ENCODE results near the gene LOC101059915.
"Not testable (repeated sequence)": the region's sequence is repeated elsewhere in the genome, so short reads cannot be mapped to it uniquely, and the experiment has no call there.

Gene LOC101059915

GRCh38 chrX:71640002-71640401, 27.3 kb upstream of the LOC101059915 start:
- intact Hi-C loops (cut with DNase I), result no loop called here
- Histone ChIP-seq H3K36me3 (no peaks in the 10 kb centered on the region), H3K9me3 (no peaks in the 10 kb centered on the region), H3K4me3 (no peak overlapping the region), H3K27ac (no peak overlapping the region), H3K27me3 (no peaks in the 10 kb centered on the region), H3K4me1 (peaks cover 0 to 12% (median 0%) of the 10 kb centered on the region in 9 donors)
- WGBS, 2 donors, result 92 to 97% methylated on average over 4 of the region's 4 CpGs
- DNase-seq (no peak), ATAC-seq (no peak)
- no peak for TF ChIP-seq CTCF (IDR thresholded peaks at IDR 0.05)

GRCh38 chrX:71644406-71644805, 22.9 kb upstream of the LOC101059915 start:
- ATAC-seq; intact Hi-C loops (cut with DNase I); H3K36me3 ChIP-seq; H3K27ac ChIP-seq; H3K4me1 ChIP-seq; DNase-seq; H3K9me3 ChIP-seq; H3K27me3 ChIP-seq; H3K4me3 ChIP-seq: not testable (repeated sequence)
- WGBS, 2 donors, result 39 to 41% methylated on average over 5 of the region's 6 CpGs

DNA sequence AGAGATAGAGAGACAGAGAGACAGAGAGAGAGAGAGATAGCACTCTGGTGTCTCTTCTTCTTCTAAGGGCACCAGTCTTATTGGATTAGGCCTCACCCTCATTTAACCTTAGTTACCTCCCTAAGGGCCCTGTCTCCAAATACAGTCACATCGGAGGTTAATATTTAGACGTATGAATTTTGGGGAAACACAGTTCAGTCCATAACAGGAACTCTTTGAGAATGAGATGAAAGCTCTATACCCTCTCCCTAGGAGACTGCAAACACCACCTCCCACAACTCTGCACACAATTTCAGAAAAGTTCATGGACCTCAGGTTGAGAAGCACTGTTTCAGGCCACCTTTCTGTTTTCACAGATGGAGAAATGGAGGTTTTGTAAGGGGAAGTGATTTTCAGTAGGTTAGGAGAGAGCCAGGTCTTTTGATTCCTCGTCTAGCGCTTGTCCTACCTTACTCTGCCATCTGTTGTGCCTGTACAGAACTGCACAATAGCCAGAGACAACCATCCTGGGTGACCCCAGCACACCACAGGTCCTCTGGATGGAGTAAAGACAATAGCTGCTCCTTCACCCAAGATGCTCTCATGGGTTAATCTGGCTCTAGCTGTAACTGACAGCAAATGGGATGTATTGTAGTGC, 16.9 kb upstream of the LOC101059915 start:
- no peak overlapping the region for H3K27ac ChIP-seq
- peak in 6 of 9 donors; percentile 12 to 46 (median 36) for TF ChIP-seq CTCF (IDR thresholded peaks at IDR 0.05)
- no peaks in the 10 kb centered on the region for H3K36me3 ChIP-seq
- H3K4me3 ChIP-seq, result no peak overlapping the region
- no peaks in the 10 kb centered on the region for H3K4me1 ChIP-seq
- intact Hi-C loops (cut with DNase I), result no loop called here
- 50 to 67% methylated on average over 4 of the region's 4 CpGs for WGBS, 2 donors
- DNase-seq (no peak), ATAC-seq (peak in 7 of 8 donors; percentile 53 to 89 (median 75))
- H3K9me3 ChIP-seq, result no peaks in the 10 kb centered on the region
- peaks cover 0 to 7% (median 0%) of the 10 kb centered on the region in 7 donors for H3K27me3 ChIP-seq

- H3K4me1 ChIP-seq, result no peaks in the 10 kb centered on the region
- H3K9me3 ChIP-seq, result no peaks in the 10 kb centered on the region
- WGBS, 2 donors, result 41 to 43% methylated on average over 2 of the region's 2 CpGs
- no peak overlapping the region for H3K27ac ChIP-seq
- ATAC-seq (peak in 3 of 8 donors; percentile 34 to 65 (median 53)), DNase-seq (peak in 1 of 2 donors; percentile 27)
- peak; percentile 32 to 65 (median 58) for TF ChIP-seq CTCF (IDR thresholded peaks at IDR 0.05)
- intact Hi-C loops (cut with DNase I), result no loop called here
- H3K36me3 ChIP-seq, result no peaks in the 10 kb centered on the region
- H3K4me3 ChIP-seq, result no peak overlapping the region
- H3K27me3 ChIP-seq, result peaks cover 0 to 7% (median 0%) of the 10 kb centered on the region in 7 donors
Observed at GRCh38 chrX:71652405-71652804, 14.9 kb upstream of the LOC101059915 start.

DNA sequence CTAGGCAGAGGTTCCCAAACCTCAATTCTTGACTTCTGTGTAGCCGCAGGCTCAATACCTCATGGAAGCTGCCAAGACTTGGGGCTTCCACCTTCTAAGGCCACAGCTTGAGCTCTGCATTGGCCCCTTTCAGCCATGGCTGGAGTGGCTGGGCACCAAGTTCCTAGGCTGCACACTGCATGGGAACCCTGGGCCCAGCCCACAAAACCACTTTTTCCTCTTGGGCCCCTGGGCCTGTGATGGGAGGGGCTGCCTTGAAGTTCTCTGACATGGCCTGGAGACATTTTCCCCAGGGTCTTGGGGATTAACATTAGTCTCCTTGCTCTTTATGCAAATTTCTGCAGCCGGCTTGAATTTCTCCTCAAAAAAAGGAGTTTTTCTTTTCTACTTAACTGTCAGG, 14.0 kb upstream of the LOC101059915 start:
- no peak for ATAC-seq
- intact Hi-C loops (cut with DNase I), result no loop called here
- Histone ChIP-seq H3K36me3 (no peaks in the 10 kb centered on the region), H3K27ac (no peak overlapping the region), H3K4me1 (no peaks in the 10 kb centered on the region), H3K9me3 (no peaks in the 10 kb centered on the region), H3K27me3 (peaks cover 0 to 7% (median 0%) of the 10 kb centered on the region in 7 donors), H3K4me3 (no peak overlapping the region)
- no peak for TF ChIP-seq CTCF (IDR thresholded peaks at IDR 0.05)
- WGBS, 2 donors, result 87 to 95% methylated on average over 2 of the region's 2 CpGs
- no peak for DNase-seq

Data from heart right ventricle (tissue), 16 donors.